HG02571 (cell line): ENCODE results near the gene DCAF15.
"Not testable (repeated sequence)": the region's sequence is repeated elsewhere in the genome, so short reads cannot be mapped to it uniquely, and the experiment has no call there.

Experiments
- ATAC-seq: cut with Tn5 transposase; IDR thresholded peaks from one replicate; pipeline ENCODE4 v1.9.1; 2021; ENCODE audit warnings: mild to moderate bottlenecking, moderate library complexity; ENCODE audit not compliant: unreplicated experiment

Gene DCAF15, protein sequence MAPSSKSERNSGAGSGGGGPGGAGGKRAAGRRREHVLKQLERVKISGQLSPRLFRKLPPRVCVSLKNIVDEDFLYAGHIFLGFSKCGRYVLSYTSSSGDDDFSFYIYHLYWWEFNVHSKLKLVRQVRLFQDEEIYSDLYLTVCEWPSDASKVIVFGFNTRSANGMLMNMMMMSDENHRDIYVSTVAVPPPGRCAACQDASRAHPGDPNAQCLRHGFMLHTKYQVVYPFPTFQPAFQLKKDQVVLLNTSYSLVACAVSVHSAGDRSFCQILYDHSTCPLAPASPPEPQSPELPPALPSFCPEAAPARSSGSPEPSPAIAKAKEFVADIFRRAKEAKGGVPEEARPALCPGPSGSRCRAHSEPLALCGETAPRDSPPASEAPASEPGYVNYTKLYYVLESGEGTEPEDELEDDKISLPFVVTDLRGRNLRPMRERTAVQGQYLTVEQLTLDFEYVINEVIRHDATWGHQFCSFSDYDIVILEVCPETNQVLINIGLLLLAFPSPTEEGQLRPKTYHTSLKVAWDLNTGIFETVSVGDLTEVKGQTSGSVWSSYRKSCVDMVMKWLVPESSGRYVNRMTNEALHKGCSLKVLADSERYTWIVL

DNA sequence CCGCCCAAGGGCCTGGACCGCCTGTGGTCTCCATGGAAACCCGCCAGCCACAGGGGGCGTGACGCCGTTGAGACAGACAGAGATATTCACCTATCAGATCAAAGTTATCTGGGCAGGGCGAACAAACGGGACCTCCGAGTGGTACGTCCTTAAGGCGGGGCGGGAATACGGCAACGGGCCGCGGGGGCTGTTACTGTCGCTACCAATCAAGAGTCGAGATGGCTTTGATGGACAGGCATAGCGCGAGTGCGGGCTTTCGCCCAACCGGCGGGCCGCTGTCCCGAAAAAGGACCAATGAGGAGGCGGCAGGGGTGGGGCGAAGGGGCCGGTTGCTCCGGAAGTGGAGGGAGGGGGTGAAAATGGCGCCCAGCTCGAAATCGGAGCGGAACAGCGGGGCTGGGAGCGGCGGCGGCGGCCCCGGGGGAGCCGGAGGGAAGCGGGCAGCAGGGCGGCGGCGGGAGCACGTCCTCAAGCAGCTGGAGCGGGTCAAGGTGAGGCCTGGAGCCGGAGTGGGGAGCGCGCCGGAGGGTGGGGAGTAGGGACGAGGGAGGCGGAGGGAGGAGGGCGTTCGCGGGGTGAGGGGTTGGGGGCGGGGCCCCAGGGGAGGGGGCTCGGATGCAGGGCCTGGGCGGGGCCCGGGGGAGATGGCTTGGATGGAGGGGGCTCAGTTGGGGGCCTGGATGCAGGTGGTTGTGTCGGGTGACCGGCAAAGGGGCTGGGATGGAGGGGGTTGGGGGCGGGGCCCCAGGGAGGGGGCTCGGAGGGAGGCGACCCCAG, at the start of gene DCAF15:
Gene DCAF15 (plus strand): TSS at position 356 of the 777 bp plus-strand sequence. CDS start 4 bp downstream, at position 360.
- ATAC-seq = peak; percentile 98

GRCh38 chr19:13902993-13903555, 49.2 kb upstream of the DCAF15 start:
- no peak for ATAC-seq

- ATAC-seq = peak; percentile 95
These were observed 46.4 kb upstream of the DCAF15 start, which contains the start of the genes BRME1 and CC2D1A for GRCh38 chr19:13905634-13906520. Gene BRME1 (minus strand): TSS chr19:13906117. CDS start chr19:13904892, 1,225 bp downstream. Gene CC2D1A (plus strand): TSS chr19:13906201. CDS start chr19:13906442, 241 bp downstream.

DNA sequence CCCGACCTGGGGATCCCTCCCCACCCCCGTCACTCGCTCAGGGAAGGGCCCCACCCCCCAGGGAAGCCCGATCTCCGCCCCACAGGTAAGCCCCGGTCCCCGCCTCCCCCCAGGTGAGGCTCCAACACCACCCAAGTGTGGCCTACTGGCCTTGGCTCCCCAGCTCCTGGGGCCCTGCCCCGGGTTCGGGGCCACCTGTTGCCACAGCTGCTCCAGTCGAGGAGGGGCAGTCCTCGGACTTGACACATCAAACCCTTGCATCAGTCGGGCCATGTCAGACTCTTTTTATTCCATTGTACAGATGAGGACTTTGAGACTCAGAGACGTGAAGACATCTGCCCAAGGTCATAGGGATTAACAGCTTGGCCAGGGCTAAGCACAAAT, 45.8 kb upstream of the DCAF15 start:
- no peak for ATAC-seq

GRCh38 chr19:13906910-13907309, 45.4 kb upstream of the DCAF15 start:
- ATAC-seq = no peak

- no peak for ATAC-seq
These were observed 43.6 kb upstream of the DCAF15 start for GRCh38 chr19:13908674-13909073.

GRCh38 chr19:13909430-13909829, 42.9 kb upstream of the DCAF15 start:
- no peak for ATAC-seq

GRCh38 chr19:13913352-13913751, 39.0 kb upstream of the DCAF15 start:
- no peak for ATAC-seq

- ATAC-seq = no peak
These were observed 37.5 kb upstream of the DCAF15 start for GRCh38 chr19:13914777-13915176.

GRCh38 chr19:13917888-13918406, 34.4 kb upstream of the DCAF15 start:
- ATAC-seq = no peak

DNA sequence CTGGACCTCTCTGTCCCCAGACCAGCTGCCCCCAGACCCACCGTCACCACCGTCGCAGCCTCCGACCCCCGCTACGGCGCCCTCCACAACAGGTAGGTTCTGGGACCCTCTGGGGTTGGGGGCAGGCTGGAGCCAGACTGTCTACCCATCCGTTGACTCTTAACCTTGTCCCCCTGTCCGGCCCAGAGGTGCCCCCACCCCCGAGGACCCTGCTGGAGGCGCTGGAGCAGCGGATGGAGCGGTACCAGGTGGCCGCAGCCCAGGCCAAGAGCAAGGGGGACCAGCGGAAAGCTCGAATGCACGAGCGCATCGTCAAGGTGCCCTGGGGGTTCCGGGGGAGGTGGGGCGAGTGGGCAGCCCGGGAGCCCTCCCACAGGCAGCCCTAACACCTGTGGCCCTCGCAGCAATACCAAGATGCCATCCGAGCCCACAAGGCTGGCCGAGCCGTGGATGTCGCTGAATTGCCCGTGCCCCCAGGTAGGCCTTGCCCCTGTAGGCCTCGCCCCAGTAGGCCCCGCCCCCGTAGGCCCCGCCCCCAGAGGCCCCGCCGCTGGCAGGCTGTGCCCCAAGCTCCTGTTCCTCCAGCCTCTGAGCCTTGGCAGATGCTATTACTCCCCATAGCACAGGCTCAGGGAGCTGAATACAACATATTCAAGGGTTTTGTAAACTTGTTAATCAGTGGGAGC, 33.4 kb upstream of the DCAF15 start:
- ATAC-seq = no peak

DNA sequence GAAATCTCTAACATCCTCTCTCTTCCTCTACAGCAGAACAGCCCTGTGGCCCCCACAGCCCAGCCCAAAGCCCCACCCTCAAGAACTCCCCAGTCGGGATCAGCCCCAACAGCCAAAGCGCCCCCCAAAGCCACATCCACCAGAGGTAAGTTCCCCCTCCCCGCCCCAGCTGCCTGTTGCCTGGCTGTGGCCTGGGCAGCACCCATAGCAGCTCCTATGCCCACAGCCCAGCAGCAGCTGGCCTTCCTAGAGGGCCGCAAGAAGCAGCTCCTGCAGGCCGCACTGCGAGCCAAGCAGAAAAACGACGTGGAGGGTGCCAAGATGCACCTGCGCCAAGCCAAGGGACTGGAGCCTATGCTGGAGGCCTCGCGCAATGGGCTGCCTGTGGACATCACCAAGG, 31.8 kb upstream of the DCAF15 start:
- ATAC-seq = no peak

- no peak for ATAC-seq
These were observed 31.2 kb upstream of the DCAF15 start for GRCh38 chr19:13920940-13921747.

- ATAC-seq = not testable (repeated sequence)
These were observed 30.2 kb upstream of the DCAF15 start for GRCh38 chr19:13922118-13922517.

- ATAC-seq = no peak
These were observed 28.9 kb upstream of the DCAF15 start for GRCh38 chr19:13923194-13923987.

GRCh38 chr19:13926010-13926409, 26.3 kb upstream of the DCAF15 start:
- no peak for ATAC-seq

DNA sequence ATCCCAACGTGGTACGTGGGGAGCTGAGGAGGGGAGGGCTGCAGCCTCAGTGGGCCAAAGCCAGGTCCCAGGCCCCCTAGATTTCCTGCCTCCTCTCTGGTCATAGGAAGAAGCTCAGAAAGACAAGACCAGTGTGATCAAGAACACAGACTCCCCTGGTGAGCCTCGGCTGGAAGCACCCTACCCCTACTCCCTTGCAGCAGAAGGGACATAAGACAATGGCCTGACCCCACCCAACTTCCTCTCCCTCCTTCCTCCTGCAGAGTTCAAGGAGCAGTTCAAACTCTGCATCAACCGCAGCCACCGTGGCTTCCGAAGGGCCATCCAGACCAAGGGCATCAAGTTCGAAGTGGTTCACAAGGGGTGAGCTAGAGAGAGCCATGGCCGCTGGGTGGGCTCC, 25.6 kb upstream of the DCAF15 start:
- no peak for ATAC-seq

GRCh38 chr19:13929340-13929739, 23.0 kb upstream of the DCAF15 start:
- no peak for ATAC-seq
